Measurements from ENCODE around the gene PCGF1. TPM values are rescaled to one million over a fixed set of nuclear protein-coding genes. Genes with fewer than 3 reads are reported as not detected.

PCGF1 gene
- total and polyA plus RNA-seq, 9 of the 15 experiments (the other 6 are each of a cell fraction or from before 2014, with no cell fraction given), result 20.3 to 45.7 (median 29.3) TPM

DNA sequence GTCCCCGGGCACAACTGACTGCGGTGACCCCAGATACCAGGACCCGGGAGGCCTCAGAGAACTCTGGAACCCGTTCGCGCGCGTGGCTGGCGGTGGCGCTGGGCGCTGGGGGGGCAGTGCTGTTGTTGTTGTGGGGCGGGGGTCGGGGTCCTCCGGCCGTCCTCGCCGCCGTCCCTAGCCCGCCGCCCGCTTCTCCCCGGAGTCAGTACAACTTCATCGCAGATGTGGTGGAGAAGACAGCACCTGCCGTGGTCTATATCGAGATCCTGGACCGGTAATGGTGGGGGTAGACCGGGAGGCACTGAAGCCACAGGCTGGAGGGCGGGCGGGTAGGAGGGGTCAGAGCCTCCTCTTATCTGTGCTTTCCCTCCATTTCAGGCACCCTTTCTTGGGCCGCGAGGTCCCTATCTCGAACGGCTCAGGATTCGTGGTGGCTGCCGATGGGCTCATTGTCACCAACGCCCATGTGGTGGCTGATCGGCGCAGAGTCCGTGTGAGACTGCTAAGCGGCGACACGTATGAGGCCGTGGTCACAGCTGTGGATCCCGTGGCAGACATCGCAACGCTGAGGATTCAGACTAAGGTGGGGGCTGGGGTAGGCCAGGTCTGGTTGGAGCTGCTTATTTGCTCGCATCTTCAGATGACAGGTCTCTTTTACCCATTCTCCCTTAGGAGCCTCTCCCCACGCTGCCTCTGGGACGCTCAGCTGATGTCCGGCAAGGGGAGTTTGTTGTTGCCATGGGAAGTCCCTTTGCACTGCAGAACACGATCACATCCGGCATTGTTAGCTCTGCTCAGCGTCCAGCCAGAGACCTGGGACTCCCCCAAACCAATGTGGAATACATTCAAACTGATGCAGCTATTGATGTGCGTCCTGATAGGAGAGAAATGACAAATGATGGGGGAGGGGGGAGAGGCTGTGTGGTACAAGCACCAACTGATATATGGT, 23.0 kb upstream of the PCGF1 start (continued):
- TF ChIP-seq, protein P1, sequence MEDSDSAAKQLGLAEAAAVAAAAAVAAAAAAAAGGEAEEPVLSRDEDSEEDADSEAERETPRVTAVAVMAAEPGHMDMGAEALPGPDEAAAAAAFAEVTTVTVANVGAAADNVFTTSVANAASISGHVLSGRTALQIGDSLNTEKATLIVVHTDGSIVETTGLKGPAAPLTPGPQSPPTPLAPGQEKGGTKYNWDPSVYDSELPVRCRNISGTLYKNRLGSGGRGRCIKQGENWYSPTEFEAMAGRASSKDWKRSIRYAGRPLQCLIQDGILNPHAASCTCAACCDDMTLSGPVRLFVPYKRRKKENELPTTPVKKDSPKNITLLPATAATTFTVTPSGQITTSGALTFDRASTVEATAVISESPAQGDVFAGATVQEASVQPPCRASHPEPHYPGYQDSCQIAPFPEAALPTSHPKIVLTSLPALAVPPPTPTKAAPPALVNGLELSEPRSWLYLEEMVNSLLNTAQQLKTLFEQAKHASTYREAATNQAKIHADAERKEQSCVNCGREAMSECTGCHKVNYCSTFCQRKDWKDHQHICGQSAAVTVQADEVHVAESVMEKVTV (CRISPR knock-in tag; IDR thresholded peaks at IDR 0.05), result no peak
- TF ChIP-seq, protein P2, sequence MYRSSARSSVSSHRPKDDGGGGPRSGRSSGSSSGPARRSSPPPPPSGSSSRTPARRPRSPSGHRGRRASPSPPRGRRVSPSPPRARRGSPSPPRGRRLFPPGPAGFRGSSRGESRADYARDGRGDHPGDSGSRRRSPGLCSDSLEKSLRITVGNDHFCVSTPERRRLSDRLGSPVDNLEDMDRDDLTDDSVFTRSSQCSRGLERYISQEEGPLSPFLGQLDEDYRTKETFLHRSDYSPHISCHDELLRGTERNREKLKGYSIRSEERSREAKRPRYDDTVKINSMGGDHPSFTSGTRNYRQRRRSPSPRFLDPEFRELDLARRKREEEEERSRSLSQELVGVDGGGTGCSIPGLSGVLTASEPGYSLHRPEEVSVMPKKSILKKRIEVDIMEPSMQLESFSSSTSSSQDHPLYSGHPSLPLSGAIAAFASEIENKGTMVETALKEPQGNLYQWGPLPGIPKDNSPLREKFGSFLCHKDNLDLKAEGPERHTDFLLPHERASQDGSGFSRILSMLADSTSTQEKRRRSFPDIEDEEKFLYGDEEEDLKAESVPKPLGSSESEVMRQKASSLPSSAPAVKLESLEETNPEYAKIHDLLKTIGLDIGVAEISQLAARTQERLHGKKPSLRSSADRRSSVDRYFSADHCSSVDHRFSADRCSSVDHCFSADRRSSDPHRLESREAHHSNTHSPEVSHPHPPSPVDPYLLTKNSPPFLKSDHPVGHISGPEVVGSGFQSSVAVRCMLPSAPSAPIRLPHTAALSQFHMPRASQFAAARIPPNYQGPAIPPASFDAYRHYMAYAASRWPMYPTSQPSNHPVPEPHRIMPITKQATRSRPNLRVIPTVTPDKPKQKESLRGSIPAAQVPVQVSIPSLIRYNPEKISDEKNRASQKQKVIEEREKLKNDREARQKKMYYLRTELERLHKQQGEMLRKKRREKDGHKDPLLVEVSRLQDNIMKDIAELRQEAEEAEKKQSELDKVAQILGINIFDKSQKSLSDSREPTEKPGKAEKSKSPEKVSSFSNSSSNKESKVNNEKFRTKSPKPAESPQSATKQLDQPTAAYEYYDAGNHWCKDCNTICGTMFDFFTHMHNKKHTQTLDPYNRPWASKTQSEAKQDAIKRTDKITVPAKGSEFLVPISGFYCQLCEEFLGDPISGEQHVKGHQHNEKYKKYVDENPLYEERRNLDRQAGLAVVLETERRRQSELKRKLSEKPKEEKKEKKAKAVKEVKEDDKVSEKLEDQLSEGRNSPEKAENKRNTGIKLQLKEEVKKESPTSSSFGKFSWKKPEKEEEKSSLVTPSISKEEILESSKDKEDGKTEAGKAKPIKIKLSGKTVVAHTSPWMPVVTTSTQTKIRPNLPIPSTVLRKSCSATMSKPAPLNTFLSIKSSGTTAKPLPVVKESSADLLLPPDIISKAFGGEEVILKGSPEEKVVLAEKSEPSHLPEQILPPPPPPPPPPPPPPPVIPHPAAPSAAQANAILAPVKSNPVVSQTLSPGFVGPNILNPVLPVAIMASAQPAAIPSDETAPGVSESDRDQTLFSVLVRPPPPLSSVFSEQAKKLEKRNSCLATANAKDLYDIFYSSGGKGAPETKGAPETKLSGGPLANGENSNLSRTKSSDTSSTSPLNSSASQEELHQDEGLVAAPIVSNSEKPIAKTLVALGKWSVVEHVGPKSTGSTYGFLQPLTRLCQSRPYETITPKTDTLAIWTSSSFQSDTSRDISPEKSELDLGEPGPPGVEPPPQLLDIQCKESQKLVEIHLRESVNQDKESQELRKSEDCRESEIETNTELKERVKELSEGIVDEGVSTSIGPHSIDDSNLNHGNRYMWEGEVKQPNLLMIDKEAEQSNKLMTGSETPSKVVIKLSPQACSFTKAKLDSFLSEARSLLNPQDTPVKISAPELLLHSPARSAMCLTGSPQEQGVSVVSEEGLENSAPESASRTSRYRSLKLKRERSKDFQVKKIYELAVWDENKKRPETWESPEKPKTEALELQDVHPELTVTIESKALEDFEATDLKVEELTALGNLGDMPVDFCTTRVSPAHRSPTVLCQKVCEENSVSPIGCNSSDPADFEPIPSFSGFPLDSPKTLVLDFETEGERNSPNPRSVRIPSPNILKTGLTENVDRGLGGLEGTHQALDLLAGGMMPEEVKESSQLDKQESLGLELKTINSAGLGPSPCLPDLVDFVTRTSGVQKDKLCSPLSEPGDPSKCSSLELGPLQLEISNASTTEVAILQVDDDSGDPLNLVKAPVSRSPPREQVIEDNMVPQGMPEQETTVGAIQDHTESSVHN (IDR thresholded peaks at IDR 0.05; ENCODE audit: borderline replicate concordance in 1 of 2, low read depth in 1 of 2), result no peak
- TF ChIP-seq, protein P3, sequence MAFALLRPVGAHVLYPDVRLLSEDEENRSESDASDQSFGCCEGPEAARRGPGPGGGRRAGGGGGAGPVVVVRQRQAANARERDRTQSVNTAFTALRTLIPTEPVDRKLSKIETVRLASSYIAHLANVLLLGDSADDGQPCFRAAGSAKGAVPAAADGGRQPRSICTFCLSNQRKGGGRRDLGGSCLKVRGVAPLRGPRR (CRISPR knock-in tag; IDR thresholded peaks at IDR 0.05), result no peak
- TF ChIP-seq NR4A1 (CRISPR knock-in tag; IDR thresholded peaks at IDR 0.05) (no peak), NR4A1 (tag; IDR thresholded peaks at IDR 0.05) (no peak), EGR1 (conservative IDR thresholded peaks at IDR 0.05) (no peak), DPF2 (IDR thresholded peaks at IDR 0.05) (peak; percentile 80), CEBPG (CRISPR knock-in tag; IDR thresholded peaks at IDR 0.05) (no peak), CEBPG (tag; conservative IDR thresholded peaks at IDR 0.05 in 1 of 2, IDR thresholded peaks at IDR 0.05 in 1 of 2) (no peak), ZNF224 (CRISPR knock-in tag; IDR thresholded peaks at IDR 0.05) (no peak), RFX5 (IDR thresholded peaks at IDR 0.05; ENCODE audit: low read depth, low read length) (no peak), HNRNPK (IDR thresholded peaks at IDR 0.05; ENCODE audit: low read depth, low read length, poor library complexity, severe bottlenecking) (no peak), TFAM (CRISPR knock-in tag; conservative IDR thresholded peaks at IDR 0.05) (no peak)
- TF ChIP-seq, protein P4, sequence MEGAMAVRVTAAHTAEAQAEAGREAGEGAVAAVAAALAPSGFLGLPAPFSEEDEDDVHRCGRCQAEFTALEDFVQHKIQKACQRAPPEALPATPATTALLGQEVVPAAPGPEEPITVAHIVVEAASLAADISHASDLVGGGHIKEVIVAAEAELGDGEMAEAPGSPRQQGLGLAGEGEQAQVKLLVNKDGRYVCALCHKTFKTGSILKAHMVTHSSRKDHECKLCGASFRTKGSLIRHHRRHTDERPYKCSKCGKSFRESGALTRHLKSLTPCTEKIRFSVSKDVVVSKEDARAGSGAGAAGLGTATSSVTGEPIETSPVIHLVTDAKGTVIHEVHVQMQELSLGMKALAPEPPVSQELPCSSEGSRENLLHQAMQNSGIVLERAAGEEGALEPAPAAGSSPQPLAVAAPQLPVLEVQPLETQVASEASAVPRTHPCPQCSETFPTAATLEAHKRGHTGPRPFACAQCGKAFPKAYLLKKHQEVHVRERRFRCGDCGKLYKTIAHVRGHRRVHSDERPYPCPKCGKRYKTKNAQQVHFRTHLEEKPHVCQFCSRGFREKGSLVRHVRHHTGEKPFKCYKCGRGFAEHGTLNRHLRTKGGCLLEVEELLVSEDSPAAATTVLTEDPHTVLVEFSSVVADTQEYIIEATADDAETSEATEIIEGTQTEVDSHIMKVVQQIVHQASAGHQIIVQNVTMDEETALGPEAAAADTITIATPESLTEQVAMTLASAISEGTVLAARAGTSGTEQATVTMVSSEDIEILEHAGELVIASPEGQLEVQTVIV (CRISPR knock-in tag; IDR thresholded peaks at IDR 0.05; ENCODE audit: borderline replicate concordance), result no peak

All from K562 (cell line).